SW 1271 (cell line): ENCODE results near the gene CCDC47.

Source experiments
- DNase-seq, 2 experiments: peaks; one replicate each; lab custom pipeline; 2025; lab: John Stamatoyannopoulos, UW

Gene CCDC47

DNA sequence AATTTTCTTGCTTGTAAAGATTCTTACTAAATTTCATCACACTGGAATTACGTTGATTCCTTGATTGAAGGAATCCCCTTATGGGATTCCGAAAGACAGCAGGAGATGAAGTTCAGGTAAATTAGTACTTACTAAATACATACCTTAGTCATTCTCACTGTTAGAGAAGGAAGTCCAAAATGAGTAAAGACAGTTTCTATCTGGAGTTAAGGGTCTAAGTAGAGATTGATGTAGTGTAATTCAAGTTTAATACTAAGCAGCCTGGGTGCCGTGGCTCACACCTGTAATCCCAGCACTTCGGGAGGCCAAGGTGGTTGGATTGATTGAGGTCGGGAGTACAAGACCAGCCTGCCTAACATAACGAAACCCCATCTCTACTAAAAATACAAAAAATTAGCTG is 10.1 kb upstream of the CCDC47 start:
- DNase-seq: no peak

DNA sequence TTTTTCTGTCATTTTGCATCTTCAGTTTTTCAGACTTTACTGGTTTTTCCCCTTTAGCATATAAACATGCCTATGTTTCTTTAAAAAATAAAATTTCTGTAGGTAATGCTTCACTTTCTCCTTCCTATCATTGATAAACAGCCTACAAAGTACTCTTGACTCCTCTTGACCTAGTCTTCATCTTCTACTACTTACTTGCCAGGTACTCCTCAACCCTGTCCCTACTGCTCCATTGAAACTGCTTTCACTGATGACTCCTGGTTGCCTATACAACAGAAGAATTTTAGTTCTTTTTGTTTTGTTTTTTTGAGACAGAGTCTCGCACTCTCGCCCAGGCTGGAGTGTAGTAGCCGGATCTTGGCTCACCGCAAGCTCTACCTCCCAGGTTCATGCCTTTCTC is 7.5 kb upstream of the CCDC47 start:
- DNase-seq: no peak

DNA sequence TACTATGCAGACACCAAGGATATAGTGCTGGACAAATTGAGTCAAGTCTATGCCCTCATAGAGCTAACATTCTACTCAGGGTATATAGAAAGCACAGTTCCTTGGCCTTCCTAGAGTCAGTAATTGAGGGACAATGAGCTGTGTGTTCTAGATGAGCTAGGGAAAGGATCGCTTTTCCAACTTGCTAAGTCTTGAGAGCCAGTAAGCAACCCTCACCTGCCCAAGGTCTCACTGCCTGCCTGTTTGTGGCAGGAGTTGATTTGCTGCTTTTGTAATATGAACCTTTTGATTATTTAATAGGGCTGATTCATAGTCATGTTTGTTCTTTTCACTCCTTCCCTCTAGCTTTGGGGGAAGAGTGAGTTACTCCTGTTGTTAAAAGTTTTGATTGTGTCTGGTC is 7.1 kb upstream of the CCDC47 start:
- no peak for DNase-seq

DNA sequence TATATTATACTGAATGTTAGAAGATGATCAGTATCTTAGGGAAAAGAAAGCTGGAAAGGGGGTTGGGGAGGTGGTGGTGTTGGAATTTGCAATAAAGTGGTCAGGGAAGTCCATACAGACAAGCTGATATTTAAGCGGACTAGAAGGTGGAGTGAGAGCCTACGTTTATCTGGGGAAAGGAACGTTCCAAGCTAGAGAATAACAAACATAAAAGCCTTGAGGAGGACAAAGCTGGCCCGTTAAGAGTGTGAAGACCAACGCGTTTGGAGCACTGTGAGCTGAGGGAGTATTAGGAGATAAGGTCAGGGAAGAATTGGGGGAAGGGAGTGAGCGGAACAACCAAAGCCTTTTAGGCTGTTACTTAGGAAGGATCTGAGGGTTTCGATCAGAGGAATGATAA is 2.0 kb upstream of the CCDC47 start:
- DNase-seq: no peak

DNA sequence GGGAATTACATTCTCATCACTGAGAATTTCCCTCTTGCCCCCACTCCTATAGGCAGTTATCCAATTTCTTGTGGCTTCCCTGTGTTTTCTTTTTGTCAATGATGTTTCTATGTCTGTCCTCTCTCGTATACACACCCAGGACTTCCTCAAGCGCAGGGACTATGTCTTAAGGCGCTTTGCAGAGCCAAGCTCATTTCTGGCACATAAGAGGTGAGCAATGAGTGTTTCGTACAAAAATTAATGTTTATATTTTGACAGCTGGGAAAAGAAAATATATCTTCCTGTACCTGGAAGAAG is 1.5 kb upstream of the CCDC47 start:
- no peak for DNase-seq

DNA sequence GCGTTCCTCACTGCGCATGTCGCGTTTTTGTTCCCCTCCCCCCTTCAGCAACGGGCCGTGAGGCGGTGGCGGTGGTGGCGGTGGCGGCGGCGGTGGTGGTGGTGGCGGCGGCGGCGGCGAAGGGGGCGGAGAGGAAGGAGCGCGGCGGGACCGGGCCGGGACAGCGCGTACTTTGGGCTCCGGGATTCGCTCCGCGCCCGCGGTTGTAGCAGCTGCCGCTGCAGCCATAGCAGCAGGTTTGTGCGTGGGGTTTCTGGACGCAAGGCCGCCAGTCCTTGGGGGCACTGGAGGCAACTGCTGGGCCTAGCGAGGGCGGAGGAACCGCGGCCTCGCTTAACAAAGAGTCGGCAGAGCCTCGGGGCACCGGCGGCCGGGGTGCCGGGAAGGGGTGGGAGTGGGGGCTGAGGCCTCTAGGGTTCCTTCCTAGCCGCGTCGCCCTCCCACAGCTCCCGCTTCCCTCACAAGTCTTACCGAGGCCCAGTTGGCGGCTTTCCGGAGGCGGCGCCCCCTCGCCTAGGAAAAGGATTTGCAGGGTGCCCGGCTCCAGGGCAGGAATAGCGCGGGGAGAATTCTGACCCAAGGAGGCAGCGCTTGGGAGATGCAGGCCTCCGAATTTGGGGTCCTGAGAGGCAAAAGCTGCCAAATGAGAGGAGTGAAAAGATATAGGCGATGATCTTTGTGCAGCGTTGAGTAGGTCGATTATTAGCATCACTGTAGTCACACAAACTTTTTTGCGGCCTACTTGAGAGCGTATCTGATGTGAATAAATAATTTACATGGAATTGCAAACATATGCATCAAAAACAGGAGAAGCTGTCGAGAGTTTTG is 958 bp upstream of the CCDC47 start, which contains the start of gene DDX42:
DDX42 (plus strand) TSS at position 30 of the 828 bp plus-strand sequence. CDS start 12,880 bp downstream, outside the sequence.
- peak; percentile 3 to 58 for DNase-seq

DNA sequence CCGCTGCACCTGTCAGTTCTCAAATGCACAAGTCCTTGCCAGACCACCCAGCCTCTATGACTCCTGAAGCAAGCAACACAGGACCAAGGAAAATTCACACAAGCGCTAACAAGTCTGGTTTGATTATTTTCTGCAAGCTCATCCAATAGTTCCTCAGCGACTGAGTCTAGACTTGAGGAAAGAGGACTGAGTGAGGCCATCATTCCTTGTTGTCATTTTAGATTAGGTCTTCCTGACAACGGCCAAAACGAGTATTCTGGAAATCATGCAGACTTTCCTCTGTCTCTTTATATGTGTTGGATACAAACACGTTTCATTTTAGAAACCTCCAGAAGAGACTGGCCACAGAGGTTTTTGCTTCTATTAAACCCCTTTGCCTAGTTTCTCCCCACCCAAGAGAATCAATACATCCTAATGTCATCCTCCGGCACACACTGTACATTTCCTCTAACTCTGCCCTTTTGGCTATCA is 561 bp downstream of the CCDC47 start:
- DNase-seq: no peak

DNA sequence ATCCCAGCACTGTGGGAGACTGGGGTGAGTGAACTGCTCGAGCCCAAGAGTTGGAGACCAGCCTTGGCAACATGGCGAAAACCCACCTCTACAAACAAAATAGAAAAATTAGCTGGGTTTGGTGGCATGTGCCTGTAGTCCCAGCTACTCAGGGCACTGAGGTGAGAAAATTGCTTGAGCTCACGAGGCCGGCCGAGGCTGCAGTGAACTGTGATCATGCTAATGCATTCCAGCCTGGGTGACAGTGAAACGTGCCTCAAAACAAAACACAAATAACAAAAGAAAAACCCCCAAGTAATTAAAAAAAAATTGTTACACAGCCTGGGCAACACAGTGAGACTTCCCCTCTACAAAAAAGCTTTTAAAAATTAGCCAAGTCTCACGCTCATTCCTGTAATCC is 5.0 kb downstream of the CCDC47 start:
- DNase-seq: no peak

DNA sequence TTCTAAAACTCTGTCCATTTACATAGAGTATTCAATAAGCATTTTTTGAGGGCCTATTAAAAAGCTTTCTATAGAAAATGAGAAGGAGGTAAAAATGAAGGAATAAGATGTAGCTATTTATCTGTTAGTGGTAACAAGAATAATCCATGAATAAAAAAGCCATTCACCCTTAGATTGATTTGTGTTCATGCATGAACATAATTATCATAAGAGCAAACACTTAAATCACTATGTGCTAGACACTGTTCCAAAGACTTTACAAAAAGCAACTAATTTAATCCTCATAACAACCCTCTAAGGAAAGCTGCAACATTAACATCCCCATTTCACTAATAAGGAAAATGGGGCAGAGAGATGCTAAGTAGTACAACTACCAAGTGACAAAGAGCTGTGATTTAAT is 6.6 kb downstream of the CCDC47 start:
- no peak for DNase-seq

DNA sequence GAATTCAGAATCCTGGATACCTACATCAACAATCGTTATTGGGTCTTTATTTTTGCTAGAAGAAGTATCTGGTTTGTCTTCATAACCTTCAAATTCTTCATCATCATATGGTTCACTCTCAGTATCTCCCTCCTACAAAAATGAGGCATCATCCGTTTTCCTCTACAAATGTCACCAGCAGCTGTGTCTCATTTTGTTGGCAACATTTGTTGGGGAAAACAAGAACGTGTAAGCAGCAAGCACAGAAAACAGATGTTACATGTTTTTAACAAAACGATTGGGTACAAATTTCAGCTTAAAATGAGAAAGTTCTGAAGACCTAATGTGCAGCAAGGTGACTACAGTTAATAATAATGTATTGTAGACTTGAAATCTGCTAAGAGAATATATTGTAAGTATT is 8.7 kb downstream of the CCDC47 start:
- DNase-seq: no peak

DNA sequence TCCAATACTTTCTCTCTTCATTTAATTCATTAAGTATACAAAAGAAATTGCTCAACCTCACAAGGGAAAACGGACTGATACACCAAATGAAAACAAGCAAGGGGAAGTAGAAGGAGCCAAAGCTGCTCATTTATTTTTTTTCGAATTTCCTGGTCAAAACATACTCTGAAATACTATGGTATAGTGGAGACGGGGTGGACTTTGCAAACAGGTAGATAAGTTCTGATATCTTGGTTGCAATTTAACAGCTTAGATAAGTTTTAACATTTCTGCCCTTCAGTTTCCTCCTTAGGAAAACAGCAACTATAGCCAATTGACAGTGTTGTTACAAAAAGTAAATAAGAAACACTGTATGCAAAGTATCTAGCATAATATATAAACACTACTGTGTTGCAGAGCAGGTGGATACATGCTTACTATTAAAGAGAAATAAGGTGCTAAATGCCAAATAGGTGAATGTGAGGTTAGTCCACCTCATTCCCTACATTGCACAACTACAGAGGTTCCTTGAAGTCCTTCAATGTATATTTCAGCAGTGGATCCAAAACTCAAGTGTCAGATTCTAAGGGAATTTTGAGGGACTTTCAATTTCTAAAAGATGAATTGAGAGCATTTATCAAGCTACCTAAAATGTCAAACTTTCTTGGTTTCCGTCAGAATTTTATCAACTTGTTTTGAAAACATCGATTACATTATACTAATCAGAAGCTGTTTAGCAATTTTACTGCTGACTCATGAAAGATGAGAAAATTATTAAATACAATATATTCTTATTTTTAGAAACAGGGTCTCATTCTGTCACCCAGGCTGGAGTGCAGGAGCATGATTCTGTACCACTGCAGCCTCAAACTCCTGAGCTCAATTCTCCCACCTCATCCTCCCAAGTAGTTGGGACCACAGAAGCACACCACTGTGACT is 11.0 kb downstream of the CCDC47 start:
- no peak for DNase-seq

DNA sequence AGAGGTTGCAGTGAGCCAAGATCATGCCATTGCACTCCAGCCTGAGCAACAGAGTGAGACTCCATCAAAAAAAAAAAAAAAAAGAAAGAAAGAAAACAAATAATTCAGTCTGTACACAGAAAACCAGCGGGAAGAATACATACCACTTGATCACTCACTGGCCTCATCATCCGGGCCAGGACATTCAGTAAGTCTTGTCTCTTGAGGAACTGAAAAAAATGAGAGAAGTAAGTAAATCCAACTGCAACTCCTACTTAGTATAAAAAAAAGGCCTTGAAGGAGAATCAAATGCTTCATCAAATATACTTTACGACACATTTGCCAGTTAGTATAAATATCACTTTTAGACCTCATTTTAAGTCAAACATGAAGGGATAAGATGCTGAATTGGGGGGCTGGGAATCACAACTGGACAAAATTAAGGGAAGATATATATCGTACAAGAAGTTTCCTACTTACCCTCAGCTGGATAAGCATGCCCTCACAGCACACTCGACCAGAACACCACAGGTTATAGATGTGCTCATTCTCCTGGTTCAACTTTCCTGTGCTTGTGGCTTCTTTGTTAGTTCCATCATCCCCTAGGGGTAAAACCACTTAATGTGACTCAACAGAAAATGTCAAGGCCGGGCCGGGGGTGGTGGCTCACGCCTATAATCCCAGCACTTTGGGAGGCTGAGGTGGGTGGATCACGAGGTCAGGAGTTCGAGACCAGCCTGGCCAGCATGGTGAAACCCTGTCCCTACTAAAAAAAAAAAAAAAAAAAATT is 12.4 kb downstream of the CCDC47 start:
- no peak for DNase-seq

DNA sequence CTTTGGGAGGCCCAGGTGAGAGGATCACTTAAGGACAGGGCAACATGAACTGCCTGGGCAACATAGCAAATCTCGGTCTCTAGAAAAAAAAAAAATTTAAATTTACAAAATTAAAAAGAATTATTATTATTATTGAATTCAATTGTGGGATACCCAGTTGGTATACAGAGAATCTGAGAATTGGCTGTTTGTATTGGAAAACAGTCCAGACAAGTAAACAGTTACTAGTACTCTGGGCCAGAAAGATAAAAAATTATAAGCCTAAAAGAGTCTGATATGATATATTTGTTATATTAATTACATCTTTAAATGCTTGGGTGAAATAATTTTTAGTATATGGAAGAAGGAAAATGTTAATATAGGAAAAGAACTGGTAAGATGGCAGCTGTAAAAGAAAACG is 15.0 kb downstream of the CCDC47 start:
- no peak for DNase-seq

DNA sequence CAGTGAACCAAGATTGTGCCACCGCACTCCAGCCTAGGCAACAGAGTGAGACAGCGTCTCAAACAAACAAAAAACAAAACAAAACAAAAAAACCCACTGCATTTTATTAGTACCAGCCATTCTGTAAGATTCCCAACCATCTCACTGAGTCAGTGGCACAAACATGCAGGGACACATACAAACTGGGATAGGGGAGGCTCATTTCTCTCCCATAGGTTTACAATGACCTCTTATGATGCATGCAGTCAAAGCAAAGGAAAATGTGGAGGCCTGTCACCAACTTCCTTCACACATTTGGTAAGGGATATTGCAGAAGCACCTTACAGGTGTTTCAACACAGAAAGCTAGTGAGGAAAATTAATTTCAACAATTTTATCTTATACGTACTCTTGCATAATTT is 19.4 kb downstream of the CCDC47 start:
- DNase-seq: no peak

DNA sequence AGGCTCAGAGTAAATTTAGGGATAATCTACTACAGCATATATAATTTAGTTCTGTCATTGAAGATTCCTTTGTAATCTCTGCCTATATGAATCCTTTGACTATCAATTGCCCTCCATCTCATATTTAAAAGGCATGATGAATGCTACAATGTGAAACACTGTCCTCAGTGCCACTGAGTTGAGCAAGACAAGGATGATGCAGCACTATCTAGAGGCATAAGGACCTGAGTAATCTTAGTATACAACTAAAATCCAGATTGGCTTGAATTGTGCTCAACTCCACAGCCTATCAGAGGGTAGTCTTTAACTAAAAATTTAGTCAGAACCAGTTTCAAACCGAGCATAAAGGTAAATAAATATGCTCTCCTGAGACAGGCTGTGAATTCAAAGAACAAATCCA is 20.2 kb downstream of the CCDC47 start:
- no peak for DNase-seq

DNA sequence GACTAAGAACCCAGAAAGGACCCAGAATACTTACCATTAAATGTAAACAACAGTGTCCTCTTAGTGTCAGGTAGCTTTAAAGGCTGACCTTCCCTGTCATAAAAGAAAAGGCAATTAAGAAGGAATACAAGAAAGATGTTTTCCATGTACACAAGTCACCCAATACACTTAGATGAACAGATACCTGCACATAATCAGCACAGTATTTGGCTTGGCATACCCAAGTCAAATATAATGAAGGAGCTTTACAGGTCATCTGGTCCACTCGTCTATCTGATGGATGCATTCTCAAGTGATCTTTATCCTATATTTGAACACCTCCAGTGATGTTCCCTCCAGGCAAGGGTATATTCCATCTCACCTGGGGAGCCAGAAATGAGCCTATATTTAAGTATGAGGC is 20.7 kb downstream of the CCDC47 start:
- no peak for DNase-seq

DNA sequence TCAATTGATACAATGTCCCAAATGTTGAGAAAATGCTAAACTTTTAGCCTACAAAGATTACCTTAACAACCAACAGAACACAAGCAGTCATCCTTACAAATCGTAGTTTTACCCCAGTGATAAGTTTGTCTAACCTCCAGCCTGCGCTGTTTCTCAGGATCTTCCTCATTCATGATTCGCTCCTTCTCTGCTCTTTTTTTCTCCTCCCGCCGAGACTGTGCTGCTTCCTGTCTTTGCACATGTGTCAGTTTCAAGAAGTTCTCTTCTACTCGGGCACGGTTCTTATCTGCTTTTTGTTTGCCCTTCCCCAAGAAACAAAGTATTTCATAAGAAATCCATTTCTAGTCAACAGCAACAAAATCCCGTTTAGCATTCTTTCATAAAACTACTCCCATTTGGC is 21.6 kb downstream of the CCDC47 start:
- DNase-seq: no peak

DNA sequence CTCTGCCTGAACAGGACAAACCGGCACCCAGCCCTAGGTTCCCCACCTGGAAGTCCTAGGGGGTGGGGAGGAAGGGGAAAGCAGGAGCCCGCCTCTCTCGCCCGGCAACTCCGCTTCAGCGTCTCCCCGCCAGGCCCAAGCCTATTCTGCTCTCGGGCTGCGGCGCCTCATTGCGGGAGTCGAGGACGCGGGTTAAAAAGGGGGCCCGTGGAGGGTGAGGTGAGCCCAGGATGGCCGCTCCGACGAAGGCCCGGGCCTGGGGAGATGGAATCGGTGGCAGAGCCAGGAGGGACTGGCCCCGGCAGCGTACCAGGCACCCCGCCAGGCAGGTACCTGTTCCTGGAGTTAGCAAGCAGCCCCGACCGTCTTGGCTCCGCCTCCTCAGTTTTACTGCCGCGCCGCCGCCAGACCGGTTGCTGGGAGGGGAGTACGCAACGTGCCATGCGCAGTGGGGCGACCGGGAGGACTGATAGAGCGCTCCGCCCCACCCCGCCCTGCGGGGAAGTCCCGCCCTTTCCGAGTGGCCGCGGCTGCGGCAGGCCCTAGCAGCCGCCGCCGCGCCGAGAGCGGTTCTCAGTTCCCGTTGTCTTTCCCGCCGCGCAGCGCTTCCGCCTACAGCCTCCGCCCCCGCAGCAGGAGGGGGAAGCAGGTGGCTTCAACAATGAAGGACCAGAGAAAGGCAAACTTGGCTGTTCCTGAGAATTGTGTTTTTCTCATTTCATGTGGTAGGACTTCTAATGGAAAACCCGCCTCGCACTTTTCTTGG is 31.8 kb downstream of the CCDC47 start, which contains the start of gene STRADA:
STRADA (minus strand) TSS at position 392 of the 766 bp plus-strand sequence. CDS start 13,430 bp downstream, outside the sequence.
- peak; percentile 84 to 97 for DNase-seq

DNA sequence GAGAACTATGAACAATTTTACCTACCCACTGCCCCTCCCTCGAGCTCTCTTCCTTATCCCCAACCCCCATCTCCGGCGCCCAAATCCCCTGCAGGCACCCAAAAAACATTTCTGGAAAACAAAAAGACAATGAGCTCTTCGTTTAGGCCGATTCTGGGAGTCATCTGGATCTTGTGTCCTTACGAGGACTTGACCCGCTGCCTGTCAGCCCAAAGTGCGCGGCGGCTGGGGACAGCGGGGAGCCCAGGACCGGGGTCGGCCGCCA is 32.3 kb downstream of the CCDC47 start:
- peak; percentile 10 to 38 for DNase-seq

DNA sequence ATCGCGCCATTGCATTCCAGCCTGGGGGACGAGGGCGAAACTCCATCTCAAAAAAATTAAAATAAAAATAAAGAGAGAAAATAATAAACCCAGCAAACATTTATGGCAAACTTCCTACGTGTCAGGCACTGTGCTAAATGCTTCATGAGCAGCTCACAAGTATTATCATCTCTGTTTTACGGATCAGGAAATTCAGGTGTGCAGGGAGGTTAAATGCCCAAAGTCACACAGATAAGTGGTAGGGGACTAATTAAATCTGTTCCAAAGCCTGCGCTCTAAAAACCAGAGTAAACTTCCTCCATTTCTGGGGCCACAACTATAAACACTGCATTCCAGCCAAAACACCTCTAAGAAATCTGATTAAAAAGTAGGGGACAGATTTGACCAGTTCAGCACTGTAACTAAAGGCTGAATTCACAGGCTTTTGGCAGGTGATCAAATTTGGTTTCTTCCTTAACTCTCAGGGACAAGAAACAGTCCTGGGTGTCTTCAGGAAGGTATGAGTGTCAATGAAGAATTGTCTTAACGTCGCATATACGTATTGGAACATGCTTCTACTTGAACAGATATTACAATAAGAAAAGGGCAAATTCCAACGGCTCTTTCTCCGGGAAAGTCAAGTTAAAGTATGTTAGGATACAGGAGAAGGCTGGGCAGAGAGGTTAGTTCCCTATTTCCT is 32.8 kb downstream of the CCDC47 start:
- DNase-seq: no peak

DNA sequence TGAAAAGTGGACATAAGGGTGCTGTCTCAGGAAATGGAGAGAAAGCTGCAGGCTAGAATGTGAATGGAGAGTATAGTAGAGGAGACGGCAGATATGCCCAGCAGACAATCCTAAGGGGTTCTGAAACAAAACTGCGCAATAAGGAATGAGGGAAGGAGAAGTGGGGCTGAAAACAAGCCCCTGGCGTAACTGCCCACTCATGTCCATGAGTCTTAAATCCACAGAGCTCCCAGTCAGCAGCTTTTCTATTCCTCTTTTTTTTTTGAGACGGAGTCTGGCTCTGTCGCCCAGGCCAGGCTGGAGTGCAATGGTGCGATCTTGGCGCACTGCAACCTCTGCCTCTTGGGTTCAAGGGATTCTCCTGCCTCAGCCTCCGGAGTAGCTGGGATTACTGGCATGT is 37.7 kb downstream of the CCDC47 start:
- DNase-seq: no peak
